OCI-M2 (cell line): ENCODE measurements around the gene HSPBP1.
A peak's percentile ranks its signal among the peaks of the same experiment; 100 is the strongest.

Experiments used
- DNase-seq: peaks from one replicate; lab custom pipeline; 2025; ENCODE audit not compliant: unreplicated experiment; lab: John Stamatoyannopoulos, UW

HSPBP1 gene

GRCh38 chr19:55275851-55276719, 3.8 kb downstream of the HSPBP1 start:
- no peak for DNase-seq

- DNase-seq = no peak
These were observed 5.8 kb downstream of the HSPBP1 start for GRCh38 chr19:55273978-55274707.

- DNase-seq = no peak
These were observed 7.8 kb downstream of the HSPBP1 start for GRCh38 chr19:55272142-55272541.

- DNase-seq = no peak
These were observed 9.6 kb downstream of the HSPBP1 start for GRCh38 chr19:55270172-55270942.

GRCh38 chr19:55269299-55269698, 10.6 kb downstream of the HSPBP1 start:
- DNase-seq = no peak

- no peak for DNase-seq
These were observed 13.1 kb downstream of the HSPBP1 start for GRCh38 chr19:55266840-55267239.

- DNase-seq = no peak
These were observed 13.5 kb downstream of the HSPBP1 start for GRCh38 chr19:55266404-55266803.

GRCh38 chr19:55265723-55266386, 14.1 kb downstream of the HSPBP1 start:
- DNase-seq = no peak

- DNase-seq = no peak
These were observed 14.7 kb downstream of the HSPBP1 start for GRCh38 chr19:55265173-55265572.

GRCh38 chr19:55264531-55264930, 15.4 kb downstream of the HSPBP1 start:
- DNase-seq = no peak

- DNase-seq = no peak
These were observed 17.6 kb downstream of the HSPBP1 start for GRCh38 chr19:55262359-55262758.

GRCh38 chr19:55261671-55262126, 18.2 kb downstream of the HSPBP1 start:
- no peak for DNase-seq

- DNase-seq = no peak
These were observed 20.2 kb downstream of the HSPBP1 start for GRCh38 chr19:55259540-55260210.

- peak; percentile 98 for DNase-seq
These were observed 20.9 kb downstream of the HSPBP1 start, which contains the start of gene PPP6R1 for GRCh38 chr19:55258828-55259539. Gene PPP6R1, minus strand, starts transcription at chr19:55259017. Its CDS starts 11,914 bp downstream, at chr19:55247103.

GRCh38 chr19:55258476-55258827, 21.5 kb downstream of the HSPBP1 start:
- no peak for DNase-seq

- DNase-seq = no peak
These were observed 22.2 kb downstream of the HSPBP1 start for GRCh38 chr19:55257461-55258420.

- DNase-seq = no peak
These were observed 23.1 kb downstream of the HSPBP1 start for GRCh38 chr19:55256562-55257460.
